NCI-H524 (cell line): ENCODE results near the gene TXNL1.
A peak's percentile ranks its signal among the peaks of the same experiment; 100 is the strongest.

Experiments
- DNase-seq, 2 experiments: peaks; one replicate each; lab custom pipeline; 2025; lab: John Stamatoyannopoulos, UW

Gene TXNL1

DNA sequence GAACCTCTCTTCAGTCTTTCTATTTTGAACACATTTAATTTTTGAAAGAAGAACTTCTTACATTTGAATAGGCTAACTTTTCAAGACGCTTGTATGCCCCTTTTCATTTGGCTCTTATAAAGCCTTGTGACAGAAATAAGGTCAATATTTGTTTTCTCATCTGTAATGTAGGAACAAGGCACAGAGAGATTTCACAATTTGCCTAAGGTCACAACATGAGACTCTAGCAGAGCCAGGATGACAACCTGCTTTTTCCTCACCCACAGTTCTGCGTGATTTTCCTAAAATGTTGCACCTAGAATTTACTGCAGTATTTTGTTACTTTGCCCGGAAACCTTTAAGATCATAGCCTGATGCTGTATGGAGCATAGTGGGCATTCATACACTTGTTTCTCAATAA, 67.4 kb downstream of the TXNL1 start:
- DNase-seq, result no peak

DNA sequence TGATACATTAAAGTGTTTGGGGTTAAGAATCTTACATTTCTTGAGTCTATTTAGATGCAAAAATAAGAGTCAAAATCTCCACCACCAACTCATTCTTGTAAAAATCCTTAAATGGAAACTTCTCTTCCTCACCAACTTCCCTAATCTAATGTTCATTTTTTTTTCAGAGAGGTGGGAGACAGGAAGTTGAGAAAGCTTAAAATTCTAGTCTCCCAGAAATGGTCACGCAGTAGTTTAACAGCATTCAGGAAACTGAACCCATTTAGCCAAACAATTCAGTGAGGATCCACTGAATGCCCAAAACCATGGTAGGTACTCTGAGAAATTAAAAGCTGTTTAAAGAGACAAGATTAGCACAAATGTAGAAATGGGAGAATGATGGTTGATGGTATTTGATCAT, 69.0 kb downstream of the TXNL1 start:
- DNase-seq, result no peak

DNA sequence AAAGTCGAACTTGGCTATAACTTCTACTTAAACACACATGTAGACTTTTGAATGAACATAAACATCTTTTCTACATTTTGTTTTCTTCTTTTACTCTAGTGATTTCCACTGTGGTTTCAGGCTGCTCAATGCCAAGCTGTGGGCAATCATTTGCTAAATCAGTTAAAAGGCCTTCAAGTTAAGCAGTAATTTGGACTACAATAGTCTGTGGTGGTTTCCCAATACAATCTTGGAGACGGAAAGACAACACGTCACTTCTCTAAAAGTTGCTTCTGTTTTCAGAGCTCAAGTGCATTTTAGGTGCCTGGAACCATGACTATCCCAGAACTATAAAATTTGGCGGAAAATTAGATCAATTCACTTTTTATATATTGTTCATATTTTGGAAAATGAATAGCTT, 69.4 kb downstream of the TXNL1 start:
- DNase-seq, result no peak

DNA sequence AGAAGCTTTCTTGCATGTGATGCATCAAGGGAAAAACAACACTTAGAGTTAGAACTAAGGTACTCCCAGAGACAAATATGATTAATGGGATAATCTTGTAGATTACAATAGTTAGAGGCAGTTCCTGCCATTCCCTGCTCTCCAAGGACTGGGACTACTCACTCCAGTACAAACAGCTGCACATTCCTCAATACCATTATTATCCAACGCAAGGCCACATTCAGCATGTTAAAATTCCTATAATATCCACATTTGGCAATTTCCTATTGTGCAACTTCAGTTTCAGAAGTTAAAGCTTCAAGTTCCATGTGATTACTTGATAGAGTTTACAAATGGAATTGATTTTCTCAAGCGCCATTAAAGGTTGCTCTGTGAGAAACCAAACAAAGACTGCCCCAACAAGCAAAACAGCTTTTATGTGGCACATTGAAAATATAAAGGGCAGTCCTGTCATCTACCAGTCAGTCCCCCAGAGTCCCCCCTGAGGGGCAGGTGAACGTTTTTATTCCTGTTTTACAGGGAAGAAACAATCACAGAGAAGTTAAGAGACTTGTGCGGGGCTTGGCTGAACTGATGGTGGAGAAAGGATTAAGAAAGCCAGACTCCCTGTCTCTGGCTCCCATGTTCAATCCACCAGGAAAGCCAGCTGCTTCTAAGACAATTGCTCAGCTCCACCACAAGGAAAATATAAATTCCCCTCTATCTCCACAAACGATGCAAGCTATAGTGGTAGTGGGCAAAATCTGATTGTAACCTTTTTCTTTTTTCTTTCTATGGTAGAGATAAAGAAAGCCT, 72.6 kb downstream of the TXNL1 start:
- peak in 1 of 2 experiments; percentile 3 for DNase-seq

DNA sequence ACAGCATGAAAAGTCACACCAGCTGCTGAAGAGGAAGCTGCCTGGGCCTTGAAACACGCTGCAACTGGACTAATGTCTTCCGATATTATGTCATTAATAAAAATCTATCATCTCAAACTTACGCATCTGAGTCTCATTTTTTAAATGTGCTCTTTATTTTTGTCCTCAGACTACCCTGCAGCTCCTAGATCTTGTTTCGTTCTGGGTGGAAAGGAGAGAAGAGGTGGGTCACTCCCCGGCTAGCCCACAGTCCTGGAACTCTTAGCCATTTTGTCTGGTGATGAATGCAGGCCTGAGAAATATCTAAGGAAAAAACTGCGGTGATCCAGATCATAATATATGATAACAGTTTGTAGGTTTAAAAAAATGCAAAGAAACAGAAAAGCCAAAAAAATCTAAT, 73.3 kb downstream of the TXNL1 start:
- DNase-seq, result no peak

DNA sequence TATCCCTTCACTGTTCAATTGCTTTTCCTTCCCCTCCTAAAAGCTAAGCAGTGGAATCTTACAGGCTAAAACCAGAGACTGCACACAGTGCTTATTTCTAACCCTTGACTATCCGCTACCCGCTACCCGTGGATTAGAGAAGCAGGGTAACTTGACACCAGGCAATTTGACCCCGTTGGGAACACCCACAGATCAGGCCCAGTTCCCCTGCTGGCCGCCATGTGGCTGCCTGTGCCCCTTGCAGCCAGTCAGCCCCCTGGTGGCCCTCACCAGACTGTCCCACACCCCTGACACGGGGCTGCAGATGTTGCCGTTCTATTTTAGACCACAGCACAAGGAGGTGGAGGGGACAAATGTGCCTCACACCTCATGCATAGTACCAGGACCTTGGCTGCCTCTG, 74.8 kb downstream of the TXNL1 start:
- peak; percentile 72 to 92 for DNase-seq

DNA sequence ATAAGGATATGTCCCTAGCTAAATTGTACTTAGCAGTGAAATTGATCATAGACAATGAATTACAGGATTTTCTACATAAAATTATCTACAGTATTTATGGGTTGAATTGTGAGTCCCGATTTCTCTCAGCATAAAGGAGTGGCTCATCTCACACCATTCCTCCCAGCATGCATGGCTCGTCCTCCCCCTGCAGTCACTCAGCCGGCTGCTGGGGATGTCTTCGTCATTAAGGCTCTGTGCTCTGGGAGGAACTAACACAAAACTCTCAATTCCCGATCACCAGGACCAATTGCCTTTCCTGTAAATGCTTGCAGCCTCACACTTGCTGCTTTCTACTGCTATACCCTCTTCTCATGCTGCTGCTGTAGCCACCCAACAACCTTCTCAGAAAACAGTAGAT, 75.9 kb downstream of the TXNL1 start:
- DNase-seq, result no peak

DNA sequence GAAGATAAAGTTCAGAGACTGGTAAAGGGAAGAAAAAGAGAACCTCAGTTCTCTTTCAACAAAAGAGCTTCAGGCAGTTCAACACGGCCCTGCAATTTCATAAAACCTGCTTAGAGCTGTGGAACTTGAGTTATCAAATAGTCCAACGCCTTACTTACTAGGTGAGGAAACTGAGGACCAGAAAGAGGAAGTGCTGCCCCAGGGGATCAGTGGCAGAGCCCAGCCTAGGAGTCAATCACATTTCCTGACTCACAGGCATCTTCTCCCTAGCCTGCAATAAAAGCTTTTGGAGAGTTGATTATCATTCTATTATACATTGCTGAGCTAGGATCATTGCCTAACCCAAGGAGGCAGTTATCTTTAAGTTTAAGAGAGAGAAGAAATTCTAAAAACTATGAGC, 77.4 kb downstream of the TXNL1 start:
- no peak for DNase-seq

DNA sequence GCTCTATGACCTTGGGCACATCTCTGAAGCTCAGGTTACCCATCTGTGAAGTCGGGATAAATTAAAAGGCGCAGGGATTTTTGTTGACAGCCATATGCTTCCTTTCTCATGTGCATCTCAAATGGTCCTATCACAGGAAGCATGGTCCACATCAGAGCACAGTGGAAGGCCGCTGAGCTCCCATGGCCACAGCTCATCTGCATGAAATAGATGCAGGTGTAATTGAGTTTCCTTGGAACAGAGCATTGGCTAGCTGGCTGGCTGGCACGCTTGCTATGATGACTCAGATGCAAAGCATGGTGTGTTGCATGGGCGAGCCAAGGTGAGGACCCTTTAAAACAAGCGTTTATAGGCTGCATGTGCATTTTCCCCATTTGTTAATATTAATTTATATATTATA, 79.3 kb downstream of the TXNL1 start:
- DNase-seq, result no peak

DNA sequence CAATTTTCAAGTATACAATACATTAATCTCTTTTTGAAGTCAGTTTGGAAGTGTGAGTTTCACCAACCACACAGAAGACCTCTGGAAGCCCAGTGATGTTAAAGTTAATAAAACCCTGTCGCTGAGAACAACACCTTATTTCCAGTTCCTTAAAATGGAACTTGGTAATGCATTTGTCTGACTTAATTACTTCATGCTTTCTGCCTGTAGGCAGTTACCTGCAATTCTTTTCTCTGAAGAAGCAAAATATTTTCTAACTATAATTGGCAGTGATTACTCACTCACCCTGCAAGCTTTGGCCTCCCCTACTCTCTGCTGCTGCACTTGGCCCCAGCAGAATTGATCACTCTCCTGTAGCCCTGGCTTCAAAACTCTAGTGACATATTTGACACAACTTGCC, 81.5 kb downstream of the TXNL1 start:
- no peak for DNase-seq

DNA sequence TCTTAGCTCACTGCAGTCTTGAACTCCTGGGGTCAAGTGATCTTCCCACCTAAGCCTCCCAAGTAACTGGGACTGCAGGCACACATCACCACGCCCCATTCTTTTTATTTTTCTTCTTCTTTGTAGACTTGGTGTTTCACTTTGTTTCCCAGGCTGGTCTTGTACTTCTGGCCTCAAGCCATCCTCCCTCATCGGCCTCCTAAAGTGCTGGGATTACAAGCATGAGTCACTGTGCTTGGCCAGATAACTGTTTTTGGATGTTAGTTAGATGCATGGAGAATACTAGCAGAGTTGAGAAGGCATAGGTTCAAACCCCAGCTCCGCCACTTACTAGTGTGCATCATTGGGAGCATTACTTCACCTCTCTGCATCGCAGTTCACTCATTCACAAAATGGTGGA, 88.3 kb downstream of the TXNL1 start:
- DNase-seq, result no peak
